IMR-90 (cell line): Measurements from ENCODE around the gene PLXDC1. TPM values are rescaled to one million over a fixed set of nuclear protein-coding genes. Genes with fewer than 3 reads are reported as not detected.

ENCODE experiments used
- ATAC-seq: fragments of 200-7000 bp; cut with Tn5 transposase; 2 replicates; pipeline ENCODE4 v1.9.1; 2020; ENCODE audit warnings: low read depth, mild to moderate bottlenecking, moderate library complexity
- BruUV-seq: library from RNA; stranded (reverse); fragments of 400-500 nt; replicated peaks from 2 replicates; lab custom pipeline; 2021; lab: Mats Ljungman, UMichigan
- CTCF ChIA-PET: fragments of 300-600 bp; formaldehyde crosslinking; extraction: SDS; loops from one replicate; lab custom pipeline; 2021; ENCODE audit warnings: antibody characterized with exemption; lab: Yijun Ruan, JAX
- POLR2A ChIA-PET: fragments of 300-600 bp; sonication (Branson Sonifier 250); formaldehyde crosslinking; loops from one replicate; lab custom pipeline; 2022; ENCODE audit warnings: antibody characterized with exemption; ENCODE audit not compliant: unreplicated experiment; lab: Charles Lee
- DNase-seq: peaks from one replicate; pipeline ENCODE4 v3.0.0; 2013
- H2AFZ ChIP-seq: replicated peaks from 2 replicates; pipeline ENCODE3; 2013; ENCODE audit warnings: low read length, mild to moderate bottlenecking; ENCODE audit not compliant: poor library complexity
- H2AK5ac ChIP-seq: 2 replicates; pipeline ENCODE4 v1.6.1; 2013; ENCODE audit warnings: low read depth, low read length, inconsistent platforms
- H2AK9ac ChIP-seq: replicated peaks from 2 replicates; pipeline ENCODE3; 2013; ENCODE audit warnings: mild to moderate bottlenecking, low read depth, low read length, moderate library complexity; ENCODE audit not compliant: poor library complexity
- H2BK120ac ChIP-seq: 2 replicates; pipeline ENCODE4 v1.6.1; 2013; ENCODE audit warnings: low read depth, low read length, inconsistent platforms
- H2BK15ac ChIP-seq: 3 replicates; pipeline ENCODE4 v1.6.1; 2013; ENCODE audit warnings: low read depth, low read length, inconsistent platforms
- H2BK20ac ChIP-seq: 2 replicates; pipeline ENCODE4 v1.6.1; 2013; ENCODE audit warnings: low read depth, mild to moderate bottlenecking, inconsistent platforms, low read length, moderate library complexity
- H2BK5ac ChIP-seq: 2 replicates; pipeline ENCODE4 v1.6.1; 2013; ENCODE audit warnings: mild to moderate bottlenecking, low read depth, low read length, inconsistent platforms; ENCODE audit not compliant: poor library complexity, severe bottlenecking
- H3K14ac ChIP-seq: replicated peaks from 2 replicates; pipeline ENCODE4 v1.6.1; 2013; ENCODE audit warnings: low read depth, low read length, inconsistent platforms
- H3K18ac ChIP-seq: 2 replicates; pipeline ENCODE4 v1.6.1; 2013; ENCODE audit warnings: low read depth, low read length, control low read depth
- H3K23ac ChIP-seq: 2 replicates; pipeline ENCODE4 v1.6.1; 2013; ENCODE audit warnings: low read depth, low read length, inconsistent platforms
- H3K27ac ChIP-seq: 2 replicates; pipeline ENCODE4 v1.5.1; 2013; ENCODE audit warnings: mild to moderate bottlenecking, control low read depth, low read length; ENCODE audit not compliant: insufficient read depth
- H3K27me3 ChIP-seq: 2 replicates; pipeline ENCODE4 v1.6.1; 2013; ENCODE audit warnings: low read length; ENCODE audit not compliant: control insufficient read depth, insufficient read depth
- H3K36me3 ChIP-seq: 2 replicates; pipeline ENCODE4 v1.6.1; 2013; ENCODE audit warnings: low read length, mixed read lengths; ENCODE audit not compliant: control insufficient read depth, insufficient read depth
- H3K4ac ChIP-seq: 2 replicates; pipeline ENCODE4 v1.6.1; 2013; ENCODE audit warnings: low read depth, low read length, inconsistent platforms
- H3K4me1 ChIP-seq: 2 replicates; pipeline ENCODE4 v1.6.1; 2013; ENCODE audit warnings: low read length, mixed read lengths; ENCODE audit not compliant: control insufficient read depth, insufficient read depth
- H3K4me2 ChIP-seq: 2 replicates; pipeline ENCODE4 v1.6.1; 2013; ENCODE audit warnings: low read depth, mild to moderate bottlenecking, control low read depth, low read length, moderate library complexity
- H3K4me3 ChIP-seq: 2 replicates; pipeline ENCODE4 v1.5.1; 2013; ENCODE audit warnings: low read depth, mild to moderate bottlenecking, control low read depth, low read length, moderate library complexity; ENCODE audit not compliant: insufficient read depth
- H3K56ac ChIP-seq: 2 replicates; pipeline ENCODE4 v1.6.1; 2013; ENCODE audit warnings: low read length, inconsistent platforms; ENCODE audit not compliant: insufficient read depth; ENCODE audit errors: extremely low read depth
- H3K79me1 ChIP-seq, 2 experiments: 2 replicates each; pipeline ENCODE4 v1.6.1; 2013; ENCODE audit warnings: low read length in 2 of 2, inconsistent platforms in 1 of 2, low read depth in 1 of 2
- H3K9ac ChIP-seq: 2 replicates; pipeline ENCODE4 v1.6.1; 2013; ENCODE audit warnings: low read depth, low read length, control low read depth
- H3K9me1 ChIP-seq: 2 replicates; pipeline ENCODE4 v1.6.1; 2013; ENCODE audit warnings: low read length, inconsistent platforms; ENCODE audit not compliant: insufficient read depth
- H3K9me3 ChIP-seq: 2 replicates; pipeline ENCODE4 v1.6.1; 2013; ENCODE audit warnings: low read length; ENCODE audit not compliant: control insufficient read depth, insufficient read depth
- H4K20me1 ChIP-seq: 2 replicates; pipeline ENCODE4 v1.6.1; 2013; ENCODE audit warnings: low read length, inconsistent platforms; ENCODE audit not compliant: insufficient read depth
- H4K5ac ChIP-seq: 2 replicates; pipeline ENCODE4 v1.6.1; 2013; ENCODE audit warnings: mild to moderate bottlenecking, low read depth, low read length, control low read depth
- H4K8ac ChIP-seq, 2 experiments: 2 replicates each; pipeline ENCODE4 v1.6.1; 2013; ENCODE audit warnings: low read depth in 2 of 2, low read length in 2 of 2, control low read depth in 1 of 2, inconsistent platforms in 1 of 2
- H4K91ac ChIP-seq: 2 replicates; pipeline ENCODE4 v1.6.1; 2013; ENCODE audit warnings: low read depth, low read length, inconsistent platforms; ENCODE audit not compliant: insufficient read depth
- CEBPB ChIP-seq: IDR thresholded peaks from 2 replicates; pipeline ENCODE4 v1.6.1; 2012; ENCODE audit warnings: low read depth, low read length, improper control_type of control experiment
- RCOR1 ChIP-seq: IDR thresholded peaks from 2 replicates; pipeline ENCODE4 v1.6.1; 2012; ENCODE audit warnings: mild to moderate bottlenecking, low read length, improper control_type of control experiment; ENCODE audit not compliant: insufficient replicate concordance
- WGBS, 2 experiments: methylation state at CpG; one replicate each; pipeline versions ENCODE4 v1.1.5 to v1.1.7; 2013; ENCODE audit warnings: missing lambda C conversion rate in 2 of 2; ENCODE audit not compliant: insufficient read length in 1 of 2; ENCODE audit errors: extremely low coverage in 2 of 2; 5-methylcytosine and 5-hydroxymethylcytosine counted together
- dilution Hi-C: fragments of 300-500 bp; cut with HindIII; formaldehyde crosslinking; loops from one replicate; pipeline ENCODE4 v1.14.3; 2018; ENCODE audit warnings: low sequenced_read_pairs; ENCODE audit not compliant: unreplicated experiment
- in situ Hi-C: fragments of 300-500 bp; cut with MboI; formaldehyde crosslinking; loops from 3 replicates; pipeline ENCODE4 v1.14.3; 2019; ENCODE audit warnings: low sequenced_read_pairs, inconsistent platforms, mixed read lengths
- intact Hi-C: fragments of 100-400 bp; cut with micrococcal nuclease; formaldehyde crosslinking; loops from 2 replicates; pipeline ENCODE4 v1.10.0; 2022
- polyA plus RNA-seq, 3 experiments: library from polyadenylated mRNA; depleted of rRNA; stranded (reverse); fragments of >200 nt; gene quantifications; 2 replicates each; pipeline ENCODE4 v1.2.3, GENCODE V29; 2012; ENCODE audit warnings: low replicate concordance in 1 of 3
- total RNA-seq: library from RNA; depleted of rRNA; stranded (reverse); fragments of >200 nt; gene quantifications from 2 replicates; pipeline ENCODE4 v1.2.3, GENCODE V29; 2012

PLXDC1 gene
- total and polyA plus RNA-seq, 2 of the 4 experiments (the other 2 are of a cell fraction), result under 0.01 to 0.50 TPM

DNA sequence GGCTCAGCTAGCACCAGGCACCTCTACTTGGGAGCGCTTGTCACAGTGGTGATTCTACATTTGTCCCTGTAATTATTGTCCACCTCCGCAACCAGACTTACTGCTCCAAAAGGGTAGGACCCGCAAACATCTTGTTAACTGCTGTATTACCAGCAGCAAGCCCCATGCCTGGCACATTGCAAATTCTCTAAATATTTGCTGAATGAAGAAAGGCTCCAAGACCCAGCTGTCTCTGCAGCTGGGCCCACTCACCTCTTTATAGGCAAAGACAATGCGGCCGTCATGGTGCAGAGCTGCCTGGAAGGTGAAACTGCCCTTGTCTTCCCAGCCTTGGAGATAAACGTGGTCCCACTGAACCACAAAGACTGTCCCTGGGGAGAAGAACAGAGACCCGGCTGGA lies 44.3 kb downstream of the PLXDC1 start:
- no peak overlapping the region for H2BK120ac ChIP-seq
- in situ Hi-C loops (no loop called here), dilution Hi-C loops (no loop called here), intact Hi-C loops (no loop called here)
- H3K4me1 ChIP-seq, result peaks cover 2% of the 10 kb centered on the region; the same call in 1 of the 2 replicates
- WGBS, 2 experiments, result 80% methylated on average over 5 of the region's 7 CpGs; no CpG with 5 or more reads in 1 of the 2 experiments
- BruUV-seq, result no TSS peak
- no peak overlapping the region for H3K18ac ChIP-seq
- no peak overlapping the region for H4K8ac ChIP-seq
- H3K9me3 ChIP-seq, result no peaks in the 10 kb centered on the region
- H3K4me2 ChIP-seq, result no peak overlapping the region
- TF ChIP-seq RCOR1 (no peak), CEBPB (no peak)
- H3K23ac ChIP-seq, result no peak overlapping the region
- ChIA-PET POLR2A (no interaction called here), CTCF (no interaction called here)
- DNase-seq (no peak), ATAC-seq (no peak)
- no peak overlapping the region for H3K14ac ChIP-seq
- no peak overlapping the region for H3K56ac ChIP-seq
- H3K27ac ChIP-seq, result no peak overlapping the region
- no peak overlapping the region for H4K91ac ChIP-seq
- no peak overlapping the region for H3K4ac ChIP-seq
- no peaks in the 10 kb centered on the region for H3K36me3 ChIP-seq
- no peak overlapping the region for H2BK15ac ChIP-seq
- no peak overlapping the region for H4K5ac ChIP-seq
- H3K9ac ChIP-seq, result no peak overlapping the region
- H4K20me1 ChIP-seq, result no peaks in the 10 kb centered on the region
- no peak overlapping the region for H2BK20ac ChIP-seq
- H2AK5ac ChIP-seq, result no peak overlapping the region
- H3K27me3 ChIP-seq, result peaks cover 38% of the 10 kb centered on the region
- H2BK5ac ChIP-seq, result no peak overlapping the region
- H2AFZ ChIP-seq, result no peak overlapping the region
- no peak overlapping the region for H2AK9ac ChIP-seq
- H3K4me3 ChIP-seq, result no peak overlapping the region
- H3K79me1 ChIP-seq, result no peaks in the 10 kb centered on the region
- H3K9me1 ChIP-seq, result no peaks in the 10 kb centered on the region; the same call in 1 of the 2 replicates
